Measurements from ENCODE around the gene CXorf66. TPM values are rescaled to one million over a fixed set of nuclear protein-coding genes. Genes with fewer than 3 reads are reported as not detected.
A peak's percentile ranks its signal among the peaks of the same experiment; 100 is the strongest.

Gene CXorf66
- total and polyA plus RNA-seq, 9 of the 15 experiments (the other 6 are each of a cell fraction or from before 2014, with no cell fraction given) = not detected

DNA sequence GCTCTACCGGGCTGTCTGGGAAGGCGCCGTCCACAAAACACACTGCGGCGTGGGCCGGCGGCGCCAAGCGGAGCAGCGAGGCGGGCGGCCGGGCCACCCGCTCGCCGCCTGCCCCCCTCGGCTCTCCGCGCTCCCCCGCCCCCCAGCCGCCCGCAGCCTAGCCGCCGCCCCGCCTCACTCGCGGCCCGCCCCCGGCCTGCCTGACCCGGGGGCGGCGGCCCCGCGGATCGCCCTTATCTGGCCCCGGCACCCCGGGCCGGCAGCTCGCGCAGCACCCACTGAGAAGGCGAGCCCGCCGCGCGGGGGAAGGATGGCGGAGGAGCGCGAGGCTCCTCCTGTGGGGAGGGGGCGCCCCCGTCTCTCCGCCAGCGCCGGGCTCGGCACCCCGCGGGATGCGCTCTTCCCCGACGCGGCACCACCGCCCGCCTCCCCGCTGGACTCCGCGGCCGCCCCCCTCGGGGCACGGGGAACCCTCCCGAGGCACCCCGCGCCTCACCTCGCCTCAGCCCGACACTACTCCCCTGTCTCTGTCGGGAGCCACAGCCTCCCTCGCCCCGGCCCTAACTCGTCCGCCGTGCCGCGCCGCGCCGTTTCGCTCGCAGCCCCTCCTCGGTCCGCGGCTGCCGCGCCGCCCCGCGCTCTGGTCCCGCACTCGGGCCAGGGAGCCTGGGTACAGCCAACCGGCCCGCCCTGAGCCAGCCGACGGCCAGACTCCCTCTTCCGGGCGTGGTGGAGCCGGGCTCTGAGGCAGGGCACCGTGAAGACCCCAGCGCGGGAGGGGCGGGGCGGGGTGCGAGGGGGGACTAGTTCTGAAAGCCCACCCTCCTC lies 33.0 kb downstream of the CXorf66 start (continued):
- no peak for TF ChIP-seq PHF20 (IDR thresholded peaks at IDR 0.05; ENCODE audit: partially characterized antibody)
- TF ChIP-seq CCAR2 (IDR thresholded peaks at IDR 0.05; ENCODE audit: low read depth, low read length) = no peak
- peak; percentile 58; the same call in 1 of the 2 replicates for TF ChIP-seq CTBP1 (IDR thresholded peaks at IDR 0.05; ENCODE audit: borderline replicate concordance)
- TF ChIP-seq ZNF395 (CRISPR knock-in tag; IDR thresholded peaks at IDR 0.05) = no peak
- TF ChIP-seq MAFG (tag; conservative IDR thresholded peaks at IDR 0.05) = no peak
- TF ChIP-seq CEBPZ (IDR thresholded peaks at IDR 0.05; ENCODE audit: borderline replicate concordance, low read depth, low read length) = no peak
- 0 out of 2 replicates have a peak, but pooled peaks have one; percentile 11 for TF ChIP-seq RNF2 (IDR thresholded peaks at IDR 0.05)
- no peak for TF ChIP-seq PATZ1 (CRISPR knock-in tag; IDR thresholded peaks at IDR 0.05; ENCODE audit: borderline replicate concordance)
- TF ChIP-seq TEAD4 (IDR thresholded peaks at IDR 0.05; ENCODE audit: low read length) = no peak
- TF ChIP-seq TEAD4 (CRISPR knock-in tag; IDR thresholded peaks at IDR 0.05; ENCODE audit: borderline replicate concordance) = 0 out of 2 replicates have a peak, but pooled peaks have one; percentile 41
- 0 out of 2 replicates have a peak, but pooled peaks have one; percentile 10 for TF ChIP-seq CBFA2T3 (IDR thresholded peaks at IDR 0.05)
- TF ChIP-seq, protein P1, sequence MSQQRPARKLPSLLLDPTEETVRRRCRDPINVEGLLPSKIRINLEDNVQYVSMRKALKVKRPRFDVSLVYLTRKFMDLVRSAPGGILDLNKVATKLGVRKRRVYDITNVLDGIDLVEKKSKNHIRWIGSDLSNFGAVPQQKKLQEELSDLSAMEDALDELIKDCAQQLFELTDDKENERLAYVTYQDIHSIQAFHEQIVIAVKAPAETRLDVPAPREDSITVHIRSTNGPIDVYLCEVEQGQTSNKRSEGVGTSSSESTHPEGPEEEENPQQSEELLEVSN (IDR thresholded peaks at IDR 0.05; ENCODE audit: borderline replicate concordance in 1 of 2, extremely low read depth in 1 of 2, insufficient read depth in 1 of 2, insufficient read length in 1 of 2, low read depth in 1 of 2, low read length in 1 of 2, poor library complexity in 1 of 2, severe bottlenecking in 1 of 2) = peak in 1 of 2 experiments; percentile 69
- TF ChIP-seq VEZF1 (CRISPR knock-in tag; IDR thresholded peaks at IDR 0.05) = peak; percentile 89
- TF ChIP-seq TAL1 (IDR thresholded peaks at IDR 0.05) = no peak
- TF ChIP-seq HNRNPL (IDR thresholded peaks at IDR 0.05; ENCODE audit: low read depth, low read length) = 0 out of 2 replicates have a peak, but pooled peaks have one; percentile 14
- TF ChIP-seq PHTF2 (CRISPR knock-in tag; IDR thresholded peaks at IDR 0.05) = no peak
- TF ChIP-seq TBP (optimal IDR thresholded peaks at IDR 0.05; ENCODE audit: low read depth, low read length) = peak; percentile 46
- TF ChIP-seq SMARCA4 (IDR thresholded peaks at IDR 0.05) = no peak

All from K562 (cell line).